NT2/D1 (cell line): Measurements from ENCODE around the gene COQ2.
"Not testable (repeated sequence)": the region's sequence is repeated elsewhere in the genome, so short reads cannot be mapped to it uniquely, and the experiment has no call there.

ENCODE experiments used
- YY1 ChIP-seq: IDR thresholded peaks from 2 replicates; pipeline ENCODE4 v1.6.1; 2011; ENCODE audit not compliant: insufficient read length, insufficient read depth
- ZNF274 ChIP-seq: IDR thresholded peaks from 2 replicates; pipeline ENCODE4 v1.6.1; 2011; ENCODE audit warnings: mild to moderate bottlenecking, low read depth, low read length

GRCh38 chr4:83235645-83236133, 48.9 kb downstream of the COQ2 start:
- TF ChIP-seq YY1, ZNF274: not testable (repeated sequence)
